GM18867 (cell line): ENCODE data around the gene BCAS3.
"Not testable (repeated sequence)": the region's sequence is repeated elsewhere in the genome, so short reads cannot be mapped to it uniquely, and the experiment has no call there.

Experiments
- ATAC-seq: cut with Tn5 transposase; IDR thresholded peaks from one replicate; pipeline ENCODE4 v1.9.1; 2021; ENCODE audit warnings: mild to moderate bottlenecking, moderate library complexity; ENCODE audit not compliant: unreplicated experiment

The BCAS3 gene

GRCh38 chr17:61425682-61426481, 748.2 kb downstream of the BCAS3 start:
- no peak for ATAC-seq

DNA sequence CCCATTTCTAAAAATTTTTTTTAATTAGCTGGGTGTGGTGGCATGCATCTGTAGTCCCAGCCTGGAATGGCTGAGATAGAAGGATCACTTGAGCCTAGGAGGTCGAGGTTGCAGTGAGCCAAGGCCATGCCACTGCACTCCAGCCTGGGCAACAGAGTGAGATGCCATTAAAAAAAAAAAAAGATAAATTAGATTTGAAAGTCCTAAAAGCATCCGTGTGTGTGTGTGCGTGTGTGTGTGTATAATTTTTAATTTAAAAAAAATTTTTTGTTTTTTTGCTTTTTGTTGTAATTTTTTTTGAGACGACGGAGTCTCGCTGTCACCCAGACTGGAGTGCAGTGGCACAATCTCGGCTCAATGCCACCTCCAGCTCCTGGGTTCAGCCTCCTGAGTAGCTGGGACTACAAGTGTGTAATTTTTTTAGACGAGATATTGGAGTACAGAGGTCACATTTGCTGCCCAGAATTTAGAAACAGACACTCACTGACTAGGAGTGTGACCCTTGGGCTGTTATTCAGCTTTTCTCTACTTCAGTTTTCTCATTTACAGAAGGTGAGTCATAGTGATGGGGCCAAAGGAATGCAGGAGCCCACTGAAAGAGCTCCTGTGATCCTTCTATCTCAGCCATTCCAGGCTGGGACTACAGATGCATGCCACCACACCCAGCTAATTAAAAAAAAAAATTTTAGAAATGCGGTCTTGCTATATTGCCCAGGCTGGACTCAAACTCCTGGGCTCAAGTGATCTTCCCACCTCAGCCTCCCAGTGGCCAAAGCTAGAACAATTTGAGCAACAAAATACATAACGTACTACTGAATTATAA, 749.0 kb downstream of the BCAS3 start:
- ATAC-seq: no peak

DNA sequence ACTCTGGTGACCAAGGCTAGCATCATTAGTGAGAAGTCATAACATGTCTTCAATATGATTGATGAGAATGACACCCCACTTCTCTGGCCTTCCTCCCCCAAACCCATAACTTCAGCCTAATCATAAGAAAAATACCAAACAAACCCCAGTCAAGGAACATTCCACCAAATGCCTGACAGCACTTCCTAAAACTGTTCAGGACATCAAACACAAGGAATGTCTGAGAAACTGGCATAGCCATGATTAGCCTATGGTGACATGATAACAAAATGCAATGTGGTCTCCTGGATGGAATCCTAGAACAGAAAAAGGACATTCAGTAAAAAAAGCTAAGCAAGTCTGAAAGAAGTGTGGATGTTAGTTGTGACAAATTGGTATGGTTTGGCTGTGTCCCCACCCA, 749.9 kb downstream of the BCAS3 start:
- no peak for ATAC-seq

GRCh38 chr17:61429274-61429673, 751.6 kb downstream of the BCAS3 start:
- ATAC-seq: no peak

DNA sequence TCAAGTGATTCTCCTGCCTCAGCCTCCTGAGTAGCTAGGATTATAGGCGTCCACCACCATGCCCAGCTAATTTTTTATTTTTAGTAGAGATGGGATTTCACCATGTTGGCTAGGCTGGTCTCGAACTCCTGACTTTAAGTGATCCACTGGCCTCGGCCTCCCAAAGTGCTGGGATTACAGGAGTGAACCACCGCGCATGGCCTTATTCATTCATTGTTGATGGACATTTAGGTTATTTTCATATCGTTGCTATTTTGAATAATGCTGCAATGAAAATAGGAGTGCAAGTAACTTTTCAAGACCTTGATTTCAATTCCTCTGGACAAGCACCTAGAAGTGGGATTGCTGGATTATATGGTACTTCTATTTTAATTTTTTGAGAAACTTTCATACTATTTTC, 752.2 kb downstream of the BCAS3 start:
- not testable (repeated sequence) for ATAC-seq

GRCh38 chr17:61431594-61432311, 754.1 kb downstream of the BCAS3 start:
- ATAC-seq: no peak

- ATAC-seq: no peak
These were observed 758.6 kb downstream of the BCAS3 start for GRCh38 chr17:61436273-61436672.

DNA sequence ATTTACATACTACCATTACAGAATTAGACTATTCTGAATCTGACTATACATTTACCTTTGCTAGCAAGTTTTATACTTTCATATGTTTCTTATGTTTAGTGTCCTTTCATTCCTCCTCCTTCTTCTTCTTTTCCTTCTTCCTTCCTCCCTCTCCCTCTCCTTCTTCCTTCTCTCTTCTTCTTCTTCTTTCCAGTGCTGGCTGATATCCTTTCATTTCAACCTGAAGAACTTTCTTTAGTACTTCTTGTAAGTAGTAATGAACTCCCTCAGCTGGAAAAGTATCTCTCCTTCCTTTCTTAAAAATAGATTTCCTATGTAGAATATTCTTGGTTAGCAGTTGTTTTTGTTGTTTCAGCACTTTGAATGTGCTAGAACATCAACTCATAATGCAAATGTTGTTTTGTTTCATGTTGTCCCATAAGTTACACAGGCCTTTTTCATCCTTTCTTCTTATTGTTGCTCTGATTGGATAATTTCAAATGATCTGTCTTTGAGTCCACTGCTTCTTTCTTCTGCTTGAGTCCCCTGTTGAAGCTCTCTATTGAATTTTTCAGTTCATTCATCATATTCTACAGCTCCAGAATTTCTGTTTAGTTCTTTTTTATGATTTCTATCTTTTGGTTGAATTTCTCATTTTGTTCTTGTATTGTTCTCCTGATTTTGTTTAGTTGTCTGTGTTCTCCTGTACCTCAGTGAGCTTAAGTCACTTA, 759.5 kb downstream of the BCAS3 start:
- no peak for ATAC-seq

- peak; percentile 58 for ATAC-seq
These were observed 763.0 kb downstream of the BCAS3 start for GRCh38 chr17:61440697-61441096.

GRCh38 chr17:61441507-61441906, 763.9 kb downstream of the BCAS3 start:
- ATAC-seq: not testable (repeated sequence)

GRCh38 chr17:61442136-61442775, 764.6 kb downstream of the BCAS3 start:
- no peak for ATAC-seq
